Measurements from ENCODE around the gene PC. TPM values are rescaled to one million over a fixed set of nuclear protein-coding genes. Genes with fewer than 3 reads are reported as not detected.

PC gene
- total and polyA plus RNA-seq, 2 donors (not counting 3 experiments of a cell fraction or from before 2014, with no cell fraction given) = 5.5 to 17.5 TPM

GRCh38 chr11:66902486-66903177, 55.6 kb downstream of the PC start:
- H4K20me1 ChIP-seq (replicated peaks; ENCODE audit: control insufficient read depth, extremely low read depth, insufficient read depth, low read length) = no peaks in the 10 kb centered on the region
- H3K36me3 ChIP-seq (ENCODE audit: control insufficient read depth in 2 of 2, extremely low read depth in 1 of 2, insufficient read depth in 2 of 2, low read length in 2 of 2) = no peaks in the 10 kb centered on the region
- TF ChIP-seq EZH2 (IDR thresholded peaks at IDR 0.05; ENCODE audit: borderline replicate concordance, low read depth, low read length, severe bottlenecking) (no peak), CTCF (IDR thresholded peaks at IDR 0.05; ENCODE audit: extremely low read depth in 1 of 2, insufficient read depth in 1 of 2, low read depth in 1 of 2, low read length in 2 of 2) (no peak), FOS (IDR thresholded peaks at IDR 0.05; ENCODE audit: borderline replicate concordance, insufficient read depth, low read length) (no peak), JUN (IDR thresholded peaks at IDR 0.05; ENCODE audit: borderline replicate concordance, insufficient read depth, insufficient read length, low read depth) (no peak), POLR2A (IDR thresholded peaks at IDR 0.05; ENCODE audit: low read depth, low read length) (no peak), MAX (IDR thresholded peaks at IDR 0.05; ENCODE audit: insufficient read depth, insufficient read length) (no peak), MYC (IDR thresholded peaks at IDR 0.05; ENCODE audit: low read depth, low read length) (no peak), POLR2AphosphoS5 (IDR thresholded peaks at IDR 0.05; ENCODE audit: insufficient read depth, low read depth, low read length) (no peak), GATA2 (IDR thresholded peaks at IDR 0.05; ENCODE audit: insufficient read depth, insufficient read length, low read depth, low read length) (no peak)
- ChIA-PET CTCF (interaction anchor here (0.7 to 1.8 kb wide), 4 partner anchors 9 to 517 kb away, joined by 3 to 6 read pairs (median 3); no protein-coding TSS in a partner anchor), POLR2A (interaction anchor here (0.7 kb wide), 1 partner anchor 56 kb away, joined by 3 read pairs; no protein-coding TSS in a partner anchor)
- no peak overlapping the region for H3K27ac ChIP-seq (ENCODE audit: insufficient read depth, low read depth, low read length)
- no peak overlapping the region for H3K4me2 ChIP-seq (ENCODE audit: insufficient read depth, low read length)
- no peaks in the 10 kb centered on the region for H3K9me1 ChIP-seq (replicated peaks; ENCODE audit: control insufficient read depth, extremely low read depth, insufficient read depth, low read length)
- no peak overlapping the region for H3K9ac ChIP-seq (replicated peaks; ENCODE audit: extremely low read depth, insufficient read depth, low read length)
- no peaks in the 10 kb centered on the region for H3K27me3 ChIP-seq (ENCODE audit: control insufficient read depth in 2 of 2, insufficient read depth in 2 of 2, low read length in 2 of 2)
- peaks cover 5% of the 10 kb centered on the region for H3K4me1 ChIP-seq (ENCODE audit: control insufficient read depth, extremely low read depth, insufficient read depth, low read length)
- no TSS peak for BruUV-seq (replicated peaks)
- no peak for DNase-seq (ENCODE audit: low read depth, low spot score)
- H3K4me3 ChIP-seq (replicated peaks in 1 of 3; ENCODE audit: insufficient read depth in 1 of 3, low read depth in 1 of 3, low read length in 3 of 3) = no peak overlapping the region
- H2AFZ ChIP-seq (ENCODE audit: low read depth, low read length) = no peak overlapping the region
- FAIRE-seq = no peak
- dilution Hi-C loops (cut with MboI; ENCODE audit: extremely low pct_ligation_motif_present, low sequenced_read_pairs) = no loop called here
- H3K9me3 ChIP-seq (replicated peaks; ENCODE audit: control insufficient read depth, insufficient read depth, low read length) = no peaks in the 10 kb centered on the region
- intact Hi-C loops (cut with micrococcal nuclease) = no loop called here
- no peaks in the 10 kb centered on the region for H3K79me2 ChIP-seq (ENCODE audit: control insufficient read depth, insufficient read depth, low read length)

Measured in endothelial cell of umbilical vein (primary cell).